Suprapubic skin (tissue), 4 donors: Measurements from ENCODE around the gene SLC13A5. TPM values are rescaled to one million over a fixed set of nuclear protein-coding genes. Genes with fewer than 3 reads are reported as not detected.

Experiments
- DNase-seq, 2 donors: peaks; one replicate each; pipeline ENCODE4 v3.0.0-alpha.2; 2019; ENCODE audit warnings: low spot score in 2 of 2
- H3K27ac ChIP-seq: fragments of 200-600 bp; sonication (generic); one replicate; pipeline ENCODE4 v1.5.1; 2019
- H3K27me3 ChIP-seq: fragments of 200-600 bp; sonication (generic); one replicate; pipeline ENCODE4 v1.5.1; 2019
- H3K36me3 ChIP-seq: fragments of 200-600 bp; sonication (generic); one replicate; pipeline ENCODE4 v1.5.1; 2019
- H3K4me1 ChIP-seq: fragments of 200-600 bp; sonication (generic); one replicate; pipeline ENCODE4 v1.5.1; 2019
- H3K4me3 ChIP-seq: fragments of 200-600 bp; sonication (generic); one replicate; pipeline ENCODE4 v1.5.1; 2019; ENCODE audit warnings: mild to moderate bottlenecking
- H3K9me3 ChIP-seq: fragments of 200-600 bp; sonication (generic); one replicate; pipeline ENCODE4 v1.5.1; 2019
- CTCF ChIP-seq, 2 donors: fragments of 200-600 bp in 1 of 2; fragments of 450-650 bp in 1 of 2; sonication (generic) in 1 of 2; IDR thresholded peaks; one replicate each; pipeline ENCODE4 v1.5.1; 2016 to 2019; ENCODE audit warnings: antibody characterized with exemption in 2 of 2, mild to moderate bottlenecking in 1 of 2, moderate library complexity in 1 of 2
- EP300 ChIP-seq: sonication (generic); formaldehyde crosslinking; IDR thresholded peaks from one replicate; pipeline ENCODE4 v1.6.1; 2017; ENCODE audit warnings: antibody characterized with exemption
- POLR2A ChIP-seq, 2 donors: fragments of 450-650 bp; IDR thresholded peaks; one replicate each; pipeline ENCODE4 v1.6.1; 2017; ENCODE audit warnings: antibody characterized with exemption in 2 of 2, mild to moderate bottlenecking in 2 of 2, moderate library complexity in 2 of 2
- POLR2AphosphoS5 ChIP-seq, 3 donors: sonication (generic); formaldehyde crosslinking; IDR thresholded peaks; one replicate each; pipeline ENCODE4 v1.6.1; 2017; ENCODE audit warnings: antibody characterized with exemption in 3 of 3
- WGBS: methylation state at CpG from one replicate; pipeline ENCODE4 v1.1.5; 2018; 5-methylcytosine and 5-hydroxymethylcytosine counted together
- total RNA-seq, 4 donors: library from RNA; depleted of rRNA; stranded (reverse); fragments of >200 nt; gene quantifications; one replicate each; pipeline ENCODE4 v1.1.0, GENCODE V29; 2016

Gene SLC13A5
- total RNA-seq, 4 donors from 2014 or later = 0.72 TPM; not detected in 3

- no peak for TF ChIP-seq EP300
- no peak for TF ChIP-seq POLR2A (IDR thresholded peaks at IDR 0.05)
- TF ChIP-seq POLR2AphosphoS5 (IDR thresholded peaks at IDR 0.05) = no peak
- TF ChIP-seq CTCF (IDR thresholded peaks at IDR 0.05) = no peak
- DNase-seq = peak in 1 of 2 donors; percentile 49
- Histone ChIP-seq H3K4me1 (no peaks in the 10 kb centered on the region), H3K27me3 (peaks cover 26% of the 10 kb centered on the region), H3K4me3 (no peak overlapping the region), H3K9me3 (no peaks in the 10 kb centered on the region), H3K27ac (no peak overlapping the region), H3K36me3 (no peaks in the 10 kb centered on the region)
- WGBS = 93% methylated on average over 10 of the region's 10 CpGs
Observed at GRCh38 chr17:6703751-6704150, 9.4 kb downstream of the SLC13A5 start.

- H3K9me3 ChIP-seq = no peaks in the 10 kb centered on the region
- H3K27me3 ChIP-seq = peaks cover 26% of the 10 kb centered on the region
- no peaks in the 10 kb centered on the region for H3K4me1 ChIP-seq
- DNase-seq = peak in 1 of 2 donors; percentile 31
- H3K27ac ChIP-seq = no peak overlapping the region
- 86% methylated on average over 7 of the region's 16 CpGs for WGBS
- TF ChIP-seq POLR2AphosphoS5 (IDR thresholded peaks at IDR 0.05) = no peak
- TF ChIP-seq POLR2A (IDR thresholded peaks at IDR 0.05) = no peak
- TF ChIP-seq EP300 = no peak
- TF ChIP-seq CTCF (IDR thresholded peaks at IDR 0.05) = no peak
- H3K4me3 ChIP-seq = no peak overlapping the region
- no peaks in the 10 kb centered on the region for H3K36me3 ChIP-seq
Observed at GRCh38 chr17:6702567-6703215, 10.5 kb downstream of the SLC13A5 start.

- Histone ChIP-seq H3K27ac (no peak overlapping the region), H3K4me1 (no peaks in the 10 kb centered on the region), H3K27me3 (peaks cover 17% of the 10 kb centered on the region), H3K9me3 (no peaks in the 10 kb centered on the region), H3K36me3 (no peaks in the 10 kb centered on the region), H3K4me3 (no peak overlapping the region)
- no peak for TF ChIP-seq POLR2AphosphoS5 (IDR thresholded peaks at IDR 0.05)
- TF ChIP-seq POLR2A (IDR thresholded peaks at IDR 0.05) = no peak
- TF ChIP-seq CTCF (IDR thresholded peaks at IDR 0.05) = no peak
- TF ChIP-seq EP300 = no peak
- WGBS = 45% methylated on average over 7 of the region's 11 CpGs
- peak in 1 of 2 donors; percentile 31 for DNase-seq
Observed at GRCh38 chr17:6701719-6702118, 11.4 kb downstream of the SLC13A5 start.

GRCh38 chr17:6700948-6701307 lies 12.2 kb downstream of the SLC13A5 start:
- no peaks in the 10 kb centered on the region for H3K9me3 ChIP-seq
- TF ChIP-seq POLR2A (IDR thresholded peaks at IDR 0.05) = no peak
- no peak for TF ChIP-seq CTCF (IDR thresholded peaks at IDR 0.05)
- no peak for TF ChIP-seq EP300
- no peak for TF ChIP-seq POLR2AphosphoS5 (IDR thresholded peaks at IDR 0.05)
- H3K36me3 ChIP-seq = no peaks in the 10 kb centered on the region
- no peak overlapping the region for H3K27ac ChIP-seq
- peaks cover 10% of the 10 kb centered on the region for H3K27me3 ChIP-seq
- H3K4me1 ChIP-seq = no peaks in the 10 kb centered on the region
- H3K4me3 ChIP-seq = no peak overlapping the region
- 71% methylated on average over 1 of the region's 8 CpGs for WGBS
- DNase-seq = peak in 1 of 2 donors; percentile 34

- DNase-seq = peak in 1 of 2 donors; percentile 30
- no peaks in the 10 kb centered on the region for H3K9me3 ChIP-seq
- H3K4me3 ChIP-seq = no peak overlapping the region
- no peaks in the 10 kb centered on the region for H3K4me1 ChIP-seq
- 80% methylated on average over 16 of the region's 16 CpGs for WGBS
- no peaks in the 10 kb centered on the region for H3K36me3 ChIP-seq
- TF ChIP-seq EP300 = no peak
- no peak for TF ChIP-seq CTCF (IDR thresholded peaks at IDR 0.05)
- TF ChIP-seq POLR2AphosphoS5 (IDR thresholded peaks at IDR 0.05) = no peak
- no peak for TF ChIP-seq POLR2A (IDR thresholded peaks at IDR 0.05)
- no peak overlapping the region for H3K27ac ChIP-seq
- peaks cover 10% of the 10 kb centered on the region for H3K27me3 ChIP-seq
Observed at GRCh38 chr17:6699997-6700947, 12.9 kb downstream of the SLC13A5 start.
